Mesendoderm (in vitro differentiated cells): ENCODE data around the gene ALCAM.
"Not testable (repeated sequence)": the region's sequence is repeated elsewhere in the genome, so short reads cannot be mapped to it uniquely, and the experiment has no call there.

Experiments
- DNase-seq: peaks from one replicate; pipeline ENCODE4 v3.0.0; 2013
- H2AK5ac ChIP-seq: 2 replicates; pipeline ENCODE4 v1.6.1; 2013; ENCODE audit warnings: low read length, inconsistent platforms
- H2BK120ac ChIP-seq: 2 replicates; pipeline ENCODE4 v1.6.1; 2013; ENCODE audit warnings: low read depth, mild to moderate bottlenecking, low read length, moderate library complexity, mixed read lengths
- H2BK15ac ChIP-seq: replicated peaks from 2 replicates; pipeline ENCODE4 v1.6.1; 2013; ENCODE audit warnings: low read depth, mild to moderate bottlenecking, moderate library complexity
- H2BK5ac ChIP-seq: 2 replicates; pipeline ENCODE4 v1.6.1; 2013; ENCODE audit warnings: low read length, inconsistent platforms
- H3K18ac ChIP-seq: 2 replicates; pipeline ENCODE4 v1.6.1; 2013; ENCODE audit warnings: mild to moderate bottlenecking, low read length, mixed read lengths
- H3K23ac ChIP-seq: one replicate; pipeline ENCODE4 v1.6.1; 2013; ENCODE audit warnings: low read length
- H3K27ac ChIP-seq: 2 replicates; pipeline ENCODE4 v1.5.1; 2013; ENCODE audit warnings: low read depth, mild to moderate bottlenecking, inconsistent platforms, low read length, moderate library complexity
- H3K27me3 ChIP-seq: 2 replicates; pipeline ENCODE4 v1.6.1; 2013; ENCODE audit warnings: low read length, control low read depth, mild to moderate bottlenecking, inconsistent platforms; ENCODE audit not compliant: insufficient read depth, poor library complexity
- H3K36me3 ChIP-seq: 2 replicates; pipeline ENCODE4 v1.6.1; 2013; ENCODE audit warnings: low read length, inconsistent platforms; ENCODE audit not compliant: control insufficient read depth, insufficient read depth
- H3K4ac ChIP-seq: one replicate; pipeline ENCODE4 v1.6.1; 2013; ENCODE audit warnings: low read depth, mild to moderate bottlenecking, low read length, moderate library complexity
- H3K4me1 ChIP-seq: 2 replicates; pipeline ENCODE4 v1.6.1; 2013; ENCODE audit warnings: low read depth, low read length, inconsistent platforms; ENCODE audit not compliant: control insufficient read depth
- H3K4me2 ChIP-seq: 2 replicates; pipeline ENCODE4 v1.6.1; 2013; ENCODE audit warnings: low read length
- H3K4me3 ChIP-seq: 2 replicates; pipeline ENCODE4 v1.5.1; 2013; ENCODE audit warnings: mild to moderate bottlenecking, low read length
- H3K56ac ChIP-seq: one replicate; pipeline ENCODE4 v1.6.1; 2013; ENCODE audit warnings: low read length
- H3K79me1 ChIP-seq: 2 replicates; pipeline ENCODE4 v1.6.1; 2013; ENCODE audit warnings: low read length, inconsistent platforms
- H3K79me2 ChIP-seq: 2 replicates; pipeline ENCODE4 v1.6.1; 2013; ENCODE audit warnings: mild to moderate bottlenecking, low read length; ENCODE audit not compliant: control insufficient read depth, insufficient read depth
- H3K9ac ChIP-seq: 2 replicates; pipeline ENCODE4 v1.6.1; 2013; ENCODE audit warnings: low read length, inconsistent platforms
- H4K5ac ChIP-seq: one replicate; pipeline ENCODE4 v1.6.1; 2013; ENCODE audit warnings: low read length
- H4K8ac ChIP-seq: one replicate; pipeline ENCODE4 v1.6.1; 2013; ENCODE audit warnings: low read depth, mild to moderate bottlenecking, control low read depth, low read length, moderate library complexity
- WGBS: extraction: QIAGEN DNeasy Blood & Tissue Kit; methylation state at CpG from one replicate; pipeline ENCODE4 v1.1.7; 2013; ENCODE audit warnings: low lambda C conversion rate, missing lambda C conversion rate; ENCODE audit not compliant: insufficient coverage; ENCODE audit errors: extremely low coverage; 5-methylcytosine and 5-hydroxymethylcytosine counted together

ALCAM gene

GRCh38 chr3:105402287-105402801 is 35.6 kb downstream of the ALCAM start:
- H3K4me3 ChIP-seq: no peak overlapping the region

GRCh38 chr3:105403034-105403433 is 36.3 kb downstream of the ALCAM start:
- not testable (repeated sequence) for H2AK5ac ChIP-seq, H3K23ac ChIP-seq, H3K4me1 ChIP-seq, H2BK120ac ChIP-seq, H3K79me2 ChIP-seq, H2BK5ac ChIP-seq, H3K9ac ChIP-seq, H3K4ac ChIP-seq, H3K4me2 ChIP-seq, DNase-seq, H4K5ac ChIP-seq, H3K4me3 ChIP-seq, H3K36me3 ChIP-seq, H3K56ac ChIP-seq, H3K18ac ChIP-seq, H3K79me1 ChIP-seq, H4K8ac ChIP-seq, H2BK15ac ChIP-seq, H3K27ac ChIP-seq, H3K27me3 ChIP-seq
- no CpG with 5 or more reads among the region's 9 CpGs for WGBS

More at GRCh38 chr3:105402287-105402801, 35.6 kb downstream of the ALCAM start:
- Histone ChIP-seq H3K4me1 (no peaks in the 10 kb centered on the region), H3K23ac (no peak overlapping the region), H3K79me1 (no peaks in the 10 kb centered on the region), H2BK5ac (no peak overlapping the region), H3K4me2 (no peak overlapping the region), H4K8ac (no peak overlapping the region), H3K27me3 (no peaks in the 10 kb centered on the region), H3K4ac (no peak overlapping the region), H2AK5ac (no peak overlapping the region), H3K9ac (no peak overlapping the region), H2BK15ac (no peak overlapping the region), H3K18ac (no peak overlapping the region), H4K5ac (no peak overlapping the region), H2BK120ac (no peak overlapping the region), H3K79me2 (no peaks in the 10 kb centered on the region), H3K56ac (no peak overlapping the region), H3K36me3 (no peaks in the 10 kb centered on the region), H3K27ac (no peak overlapping the region)
- peak; percentile 53 for DNase-seq
- WGBS: no CpG with 5 or more reads among the region's 6 CpGs

GRCh38 chr3:105406268-105406667 is 39.6 kb downstream of the ALCAM start:
- Histone ChIP-seq H2AK5ac (no peak overlapping the region), H3K36me3 (no peaks in the 10 kb centered on the region), H4K5ac (no peak overlapping the region), H3K4me2 (no peak overlapping the region), H3K18ac (peak overlapping the region; percentile 28), H3K4me1 (no peaks in the 10 kb centered on the region), H3K9ac (no peak overlapping the region), H4K8ac (no peak overlapping the region), H2BK15ac (no peak overlapping the region), H3K79me1 (no peaks in the 10 kb centered on the region), H3K27ac (no peak overlapping the region), H3K79me2 (no peaks in the 10 kb centered on the region), H3K23ac (no peak overlapping the region), H2BK5ac (no peak overlapping the region), H3K27me3 (no peaks in the 10 kb centered on the region), H2BK120ac (no peak overlapping the region), H3K4ac (no peak overlapping the region), H3K56ac (no peak overlapping the region), H3K4me3 (no peak overlapping the region)
- DNase-seq: no peak
- WGBS: no CpG with 5 or more reads among the region's 2 CpGs

- H2BK120ac ChIP-seq: no peak overlapping the region
- H3K27me3 ChIP-seq: no peaks in the 10 kb centered on the region
- no peak overlapping the region for H4K8ac ChIP-seq
- no peak overlapping the region for H4K5ac ChIP-seq
- H3K79me2 ChIP-seq: no peaks in the 10 kb centered on the region
- H3K9ac ChIP-seq: no peak overlapping the region
- no peak overlapping the region for H3K27ac ChIP-seq
- no peak overlapping the region for H2BK15ac ChIP-seq
- H3K23ac ChIP-seq: no peak overlapping the region
- DNase-seq: no peak
- H3K4ac ChIP-seq: no peak overlapping the region
- H2AK5ac ChIP-seq: no peak overlapping the region
- H2BK5ac ChIP-seq: no peak overlapping the region
- no peak overlapping the region for H3K4me3 ChIP-seq
- H3K36me3 ChIP-seq: no peaks in the 10 kb centered on the region
- H3K56ac ChIP-seq: no peak overlapping the region
- no peak overlapping the region for H3K4me2 ChIP-seq
- no peaks in the 10 kb centered on the region for H3K4me1 ChIP-seq
- no peaks in the 10 kb centered on the region for H3K79me1 ChIP-seq
- no peak overlapping the region for H3K18ac ChIP-seq
- WGBS: no CpG with 5 or more reads among the region's 2 CpGs
Measured at GRCh38 chr3:105409364-105409763, 42.7 kb downstream of the ALCAM start.

- H4K5ac ChIP-seq: no peak overlapping the region
- WGBS: no CpG with 5 or more reads among the region's 1 CpG
Measured at GRCh38 chr3:105413343-105413887, 46.7 kb downstream of the ALCAM start.

GRCh38 chr3:105414841-105415240 is 48.1 kb downstream of the ALCAM start:
- Histone ChIP-seq H3K79me2 (no peaks in the 10 kb centered on the region), H2AK5ac (no peak overlapping the region), H2BK5ac (no peak overlapping the region), H3K4me3 (no peak overlapping the region), H2BK120ac (no peak overlapping the region), H3K4ac (no peak overlapping the region), H3K9ac (no peak overlapping the region), H4K8ac (no peak overlapping the region), H3K4me1 (no peaks in the 10 kb centered on the region), H3K36me3 (no peaks in the 10 kb centered on the region), H3K18ac (no peak overlapping the region), H3K79me1 (no peaks in the 10 kb centered on the region), H4K5ac (no peak overlapping the region), H3K27ac (peak overlapping the region; percentile 59), H3K23ac (no peak overlapping the region), H3K56ac (no peak overlapping the region), H3K4me2 (no peak overlapping the region), H2BK15ac (no peak overlapping the region), H3K27me3 (no peaks in the 10 kb centered on the region)
- no CpG with 5 or more reads among the region's 4 CpGs for WGBS
- DNase-seq: peak; percentile 71

More at GRCh38 chr3:105413343-105413887, 46.7 kb downstream of the ALCAM start:
- Histone ChIP-seq H4K8ac (no peak overlapping the region), H3K4ac (no peak overlapping the region), H2BK15ac (no peak overlapping the region), H2AK5ac (no peak overlapping the region), H2BK120ac (no peak overlapping the region), H3K18ac (no peak overlapping the region), H3K4me1 (no peaks in the 10 kb centered on the region), H3K23ac (no peak overlapping the region), H3K9ac (no peak overlapping the region), H2BK5ac (no peak overlapping the region), H3K27me3 (no peaks in the 10 kb centered on the region), H3K27ac (no peak overlapping the region), H3K36me3 (no peaks in the 10 kb centered on the region), H3K56ac (no peak overlapping the region), H3K79me2 (no peaks in the 10 kb centered on the region), H3K79me1 (no peaks in the 10 kb centered on the region), H3K4me3 (no peak overlapping the region), H3K4me2 (no peak overlapping the region)
- no peak for DNase-seq
